Measurements from ENCODE around the gene WNK1. TPM values are rescaled to one million over a fixed set of nuclear protein-coding genes. Genes with fewer than 3 reads are reported as not detected.
A peak's percentile ranks its signal among the peaks of the same experiment; 100 is the strongest.

Gene WNK1
- total RNA-seq, 1 donor from 2014 or later, result 160 TPM

DNA sequence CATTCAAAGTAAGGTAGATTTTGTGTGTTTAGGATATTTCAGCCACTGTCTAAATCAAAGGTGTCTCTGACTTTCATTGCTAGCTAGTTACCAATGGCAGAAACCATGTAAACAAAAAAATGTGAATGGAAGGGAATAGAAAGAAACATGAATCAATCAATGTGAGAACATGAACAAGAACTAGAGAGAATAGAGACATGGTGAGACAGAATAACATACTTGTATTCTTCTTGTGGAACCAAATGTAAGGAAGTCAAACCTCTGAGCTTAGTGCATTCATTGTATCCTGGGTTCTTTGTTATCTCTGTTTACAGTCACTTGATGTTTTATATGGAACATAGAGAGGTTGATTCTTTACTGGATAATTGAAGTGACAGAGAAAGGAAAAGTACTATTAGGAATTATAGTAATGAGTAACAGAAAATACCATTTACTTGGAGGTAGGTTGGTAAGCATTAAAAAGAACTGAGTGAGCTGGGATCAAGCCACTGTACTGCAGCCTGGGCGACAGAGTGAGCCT is 2.6 kb upstream of the WNK1 start:
- TF ChIP-seq, protein P1, sequence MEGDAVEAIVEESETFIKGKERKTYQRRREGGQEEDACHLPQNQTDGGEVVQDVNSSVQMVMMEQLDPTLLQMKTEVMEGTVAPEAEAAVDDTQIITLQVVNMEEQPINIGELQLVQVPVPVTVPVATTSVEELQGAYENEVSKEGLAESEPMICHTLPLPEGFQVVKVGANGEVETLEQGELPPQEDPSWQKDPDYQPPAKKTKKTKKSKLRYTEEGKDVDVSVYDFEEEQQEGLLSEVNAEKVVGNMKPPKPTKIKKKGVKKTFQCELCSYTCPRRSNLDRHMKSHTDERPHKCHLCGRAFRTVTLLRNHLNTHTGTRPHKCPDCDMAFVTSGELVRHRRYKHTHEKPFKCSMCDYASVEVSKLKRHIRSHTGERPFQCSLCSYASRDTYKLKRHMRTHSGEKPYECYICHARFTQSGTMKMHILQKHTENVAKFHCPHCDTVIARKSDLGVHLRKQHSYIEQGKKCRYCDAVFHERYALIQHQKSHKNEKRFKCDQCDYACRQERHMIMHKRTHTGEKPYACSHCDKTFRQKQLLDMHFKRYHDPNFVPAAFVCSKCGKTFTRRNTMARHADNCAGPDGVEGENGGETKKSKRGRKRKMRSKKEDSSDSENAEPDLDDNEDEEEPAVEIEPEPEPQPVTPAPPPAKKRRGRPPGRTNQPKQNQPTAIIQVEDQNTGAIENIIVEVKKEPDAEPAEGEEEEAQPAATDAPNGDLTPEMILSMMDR (IDR thresholded peaks at IDR 0.05; ENCODE audit: unreplicated experiment), result no peak
- H3K4me3 Mint-ChIP-seq (ENCODE audit: unreplicated experiment), result no peak overlapping the region
- peaks cover 8% of the 10 kb centered on the region for H3K36me3 Mint-ChIP-seq (ENCODE audit: low read depth, unreplicated experiment)
- peaks cover 6% of the 10 kb centered on the region for H3K27me3 Mint-ChIP-seq (ENCODE audit: unreplicated experiment)
- no peak for DNase-seq (ENCODE audit: low spot score)
- H3K27ac Mint-ChIP-seq (ENCODE audit: unreplicated experiment), result peak overlapping the region; percentile 9
- no peaks in the 10 kb centered on the region for H3K9me3 Mint-ChIP-seq (ENCODE audit: unreplicated experiment)
- peaks cover 12% of the 10 kb centered on the region for H3K4me1 Mint-ChIP-seq (ENCODE audit: unreplicated experiment)

DNA sequence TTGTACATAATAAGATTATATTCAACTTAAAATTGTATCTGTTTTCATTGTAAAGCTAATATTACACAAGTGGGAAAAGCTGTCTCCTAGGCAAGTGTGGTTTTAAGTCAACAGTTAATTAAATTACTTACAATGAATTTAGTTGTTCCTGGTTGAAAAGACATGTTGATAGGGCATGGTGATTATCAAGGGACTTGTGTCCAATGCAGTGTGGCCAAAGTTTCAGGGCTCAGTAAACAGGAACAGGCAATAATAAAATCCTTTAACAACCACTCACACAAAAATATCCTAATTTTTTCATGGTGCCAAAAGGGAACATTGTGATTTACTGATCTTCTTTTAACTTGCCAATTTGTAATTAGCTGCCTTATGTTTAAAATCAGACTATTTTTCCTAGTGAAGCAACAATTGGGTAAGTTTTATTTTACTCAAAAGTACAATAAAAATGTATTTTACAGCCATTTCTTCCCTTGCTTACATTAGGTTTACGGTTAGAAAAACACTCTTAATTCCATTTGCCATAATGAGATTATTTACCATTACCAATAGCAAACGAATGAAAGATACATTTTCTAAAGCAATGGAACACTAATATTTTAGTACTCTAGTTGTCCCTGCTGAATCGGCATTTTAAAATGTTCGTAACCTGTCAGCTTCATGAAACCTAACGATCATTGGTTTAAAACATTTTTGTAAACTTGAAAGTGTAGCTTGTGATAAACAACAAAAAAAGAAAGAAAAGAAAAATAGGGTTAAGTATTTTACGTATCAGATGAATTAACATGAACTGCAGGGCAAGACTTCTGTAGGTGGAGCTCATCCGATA is 1.8 kb upstream of the WNK1 start:
- peaks cover 9% of the 10 kb centered on the region for H3K36me3 Mint-ChIP-seq (ENCODE audit: low read depth, unreplicated experiment)
- H3K4me1 Mint-ChIP-seq (ENCODE audit: unreplicated experiment), result peaks cover 17% of the 10 kb centered on the region
- peaks cover 6% of the 10 kb centered on the region for H3K27me3 Mint-ChIP-seq (ENCODE audit: unreplicated experiment)
- no peak overlapping the region for H3K4me3 Mint-ChIP-seq (ENCODE audit: unreplicated experiment)
- TF ChIP-seq, protein P1 (IDR thresholded peaks at IDR 0.05; ENCODE audit: unreplicated experiment), result no peak
- no peak for DNase-seq (ENCODE audit: low spot score)
- H3K9me3 Mint-ChIP-seq (ENCODE audit: unreplicated experiment), result no peaks in the 10 kb centered on the region
- H3K27ac Mint-ChIP-seq (ENCODE audit: unreplicated experiment), result no peak overlapping the region

- Mint-ChIP-seq H3K27ac (ENCODE audit: unreplicated experiment) (no peak overlapping the region), H3K4me3 (ENCODE audit: unreplicated experiment) (no peak overlapping the region), H3K9me3 (ENCODE audit: unreplicated experiment) (no peaks in the 10 kb centered on the region), H3K4me1 (ENCODE audit: unreplicated experiment) (peaks cover 23% of the 10 kb centered on the region), H3K27me3 (ENCODE audit: unreplicated experiment) (peaks cover 6% of the 10 kb centered on the region), H3K36me3 (ENCODE audit: low read depth, unreplicated experiment) (peaks cover 9% of the 10 kb centered on the region)
- DNase-seq (ENCODE audit: low spot score), result peak; percentile 94
- TF ChIP-seq, protein P1 (IDR thresholded peaks at IDR 0.05; ENCODE audit: unreplicated experiment), result peak; percentile 77
These were observed 984 bp upstream of the WNK1 start for GRCh38 chr12:751192-751998.

DNA sequence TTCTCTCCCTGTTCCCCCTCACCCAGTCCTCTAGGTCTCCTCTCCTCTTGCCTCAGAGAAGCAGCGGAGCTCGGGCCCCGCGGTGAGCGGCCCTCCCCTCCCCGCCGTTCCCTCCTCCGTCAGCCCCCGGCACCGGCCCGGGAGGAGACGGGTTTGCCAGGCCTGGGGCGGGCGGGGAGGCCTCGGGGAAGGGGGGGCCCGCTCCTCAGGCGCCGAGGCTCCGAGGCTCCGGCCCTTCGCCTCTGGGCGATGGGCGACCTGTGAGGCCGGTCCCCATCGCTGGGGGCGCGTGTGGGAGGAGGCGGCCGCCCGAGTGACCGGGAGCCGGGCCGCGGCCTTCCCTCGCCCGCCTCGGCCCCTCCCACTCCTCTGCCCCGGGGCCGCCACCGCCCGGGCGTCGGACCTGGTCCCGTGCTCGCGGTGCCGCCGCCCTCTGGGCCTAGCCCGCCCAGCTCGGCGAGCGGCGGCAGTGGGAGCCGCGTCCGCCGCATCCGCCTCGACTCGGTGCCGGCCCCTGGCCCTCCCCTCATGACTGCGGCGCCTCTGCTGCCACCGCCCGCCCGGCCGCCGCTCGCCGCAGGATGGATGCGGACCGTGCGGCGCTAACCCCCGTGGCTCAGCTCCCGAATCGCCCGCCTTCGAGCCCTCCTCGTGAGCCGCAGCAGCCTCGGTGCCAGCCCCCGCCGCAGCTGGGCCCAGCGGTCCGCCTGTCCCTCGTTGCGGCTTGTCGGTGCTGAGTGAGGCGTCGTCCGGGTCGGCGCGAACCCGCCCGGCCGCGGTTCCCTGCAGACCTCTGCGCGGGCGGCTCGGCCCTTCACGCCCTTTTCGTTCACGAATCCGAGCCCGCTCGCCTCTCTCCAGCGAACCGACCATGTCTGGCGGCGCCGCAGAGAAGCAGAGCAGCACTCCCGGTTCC is 574 bp downstream of the WNK1 start:
- H3K27me3 Mint-ChIP-seq (ENCODE audit: unreplicated experiment), result peaks cover 6% of the 10 kb centered on the region
- peaks cover 9% of the 10 kb centered on the region for H3K36me3 Mint-ChIP-seq (ENCODE audit: low read depth, unreplicated experiment)
- H3K27ac Mint-ChIP-seq (ENCODE audit: unreplicated experiment), result no peak overlapping the region
- H3K4me3 Mint-ChIP-seq (ENCODE audit: unreplicated experiment), result peak overlapping the region; percentile 97
- H3K4me1 Mint-ChIP-seq (ENCODE audit: unreplicated experiment), result peaks cover 29% of the 10 kb centered on the region
- TF ChIP-seq, protein P1 (IDR thresholded peaks at IDR 0.05; ENCODE audit: unreplicated experiment), result peak; percentile 28
- peak; percentile 67 for DNase-seq (ENCODE audit: low spot score)
- H3K9me3 Mint-ChIP-seq (ENCODE audit: unreplicated experiment), result no peaks in the 10 kb centered on the region

Data from endothelial cell (in vitro differentiated cells).